ENCODE measurements around the gene HDLBP.

Gene HDLBP

DNA sequence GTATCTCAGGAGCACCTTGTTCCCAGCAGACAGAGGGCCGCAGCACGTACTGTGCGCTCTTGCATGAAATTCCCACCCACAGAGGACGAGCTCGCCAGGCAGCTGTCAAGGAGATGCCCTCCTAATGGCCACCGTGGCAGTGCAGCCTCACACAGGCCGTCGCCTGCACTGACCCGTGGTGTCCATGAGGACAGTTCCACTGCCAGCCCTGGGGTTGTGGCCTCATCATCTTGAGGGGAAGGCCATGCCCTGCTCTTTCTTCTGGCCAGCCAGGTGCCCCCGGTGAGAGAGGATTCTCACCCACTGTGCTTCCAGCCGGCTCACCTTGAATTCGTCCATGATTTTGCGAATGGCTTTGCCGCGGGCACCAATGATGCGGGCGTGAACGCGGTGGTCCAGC is 85.0 kb downstream of the HDLBP start:
- H3K4me3 ChIP-seq (ENCODE audit: severe bottlenecking) = no peak overlapping the region
- TF ChIP-seq, protein P1, sequence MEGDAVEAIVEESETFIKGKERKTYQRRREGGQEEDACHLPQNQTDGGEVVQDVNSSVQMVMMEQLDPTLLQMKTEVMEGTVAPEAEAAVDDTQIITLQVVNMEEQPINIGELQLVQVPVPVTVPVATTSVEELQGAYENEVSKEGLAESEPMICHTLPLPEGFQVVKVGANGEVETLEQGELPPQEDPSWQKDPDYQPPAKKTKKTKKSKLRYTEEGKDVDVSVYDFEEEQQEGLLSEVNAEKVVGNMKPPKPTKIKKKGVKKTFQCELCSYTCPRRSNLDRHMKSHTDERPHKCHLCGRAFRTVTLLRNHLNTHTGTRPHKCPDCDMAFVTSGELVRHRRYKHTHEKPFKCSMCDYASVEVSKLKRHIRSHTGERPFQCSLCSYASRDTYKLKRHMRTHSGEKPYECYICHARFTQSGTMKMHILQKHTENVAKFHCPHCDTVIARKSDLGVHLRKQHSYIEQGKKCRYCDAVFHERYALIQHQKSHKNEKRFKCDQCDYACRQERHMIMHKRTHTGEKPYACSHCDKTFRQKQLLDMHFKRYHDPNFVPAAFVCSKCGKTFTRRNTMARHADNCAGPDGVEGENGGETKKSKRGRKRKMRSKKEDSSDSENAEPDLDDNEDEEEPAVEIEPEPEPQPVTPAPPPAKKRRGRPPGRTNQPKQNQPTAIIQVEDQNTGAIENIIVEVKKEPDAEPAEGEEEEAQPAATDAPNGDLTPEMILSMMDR (IDR thresholded peaks at IDR 0.05; ENCODE audit: poor library complexity, severe bottlenecking) = no peak
- DNase-seq (ENCODE audit: low spot score) = no peak
- no peaks in the 10 kb centered on the region for H3K9me3 ChIP-seq (ENCODE audit: severe bottlenecking)
- peaks cover 83% of the 10 kb centered on the region for H3K36me3 ChIP-seq (ENCODE audit: low read depth)
- ATAC-seq (ENCODE audit: low read depth) = no peak
- H3K27me3 ChIP-seq (ENCODE audit: insufficient read depth, poor library complexity, severe bottlenecking) = no peaks in the 10 kb centered on the region
- no peaks in the 10 kb centered on the region for H3K4me1 ChIP-seq (ENCODE audit: insufficient read depth, poor library complexity, severe bottlenecking)
- H3K27ac ChIP-seq (ENCODE audit: poor library complexity, severe bottlenecking) = no peak overlapping the region

DNA sequence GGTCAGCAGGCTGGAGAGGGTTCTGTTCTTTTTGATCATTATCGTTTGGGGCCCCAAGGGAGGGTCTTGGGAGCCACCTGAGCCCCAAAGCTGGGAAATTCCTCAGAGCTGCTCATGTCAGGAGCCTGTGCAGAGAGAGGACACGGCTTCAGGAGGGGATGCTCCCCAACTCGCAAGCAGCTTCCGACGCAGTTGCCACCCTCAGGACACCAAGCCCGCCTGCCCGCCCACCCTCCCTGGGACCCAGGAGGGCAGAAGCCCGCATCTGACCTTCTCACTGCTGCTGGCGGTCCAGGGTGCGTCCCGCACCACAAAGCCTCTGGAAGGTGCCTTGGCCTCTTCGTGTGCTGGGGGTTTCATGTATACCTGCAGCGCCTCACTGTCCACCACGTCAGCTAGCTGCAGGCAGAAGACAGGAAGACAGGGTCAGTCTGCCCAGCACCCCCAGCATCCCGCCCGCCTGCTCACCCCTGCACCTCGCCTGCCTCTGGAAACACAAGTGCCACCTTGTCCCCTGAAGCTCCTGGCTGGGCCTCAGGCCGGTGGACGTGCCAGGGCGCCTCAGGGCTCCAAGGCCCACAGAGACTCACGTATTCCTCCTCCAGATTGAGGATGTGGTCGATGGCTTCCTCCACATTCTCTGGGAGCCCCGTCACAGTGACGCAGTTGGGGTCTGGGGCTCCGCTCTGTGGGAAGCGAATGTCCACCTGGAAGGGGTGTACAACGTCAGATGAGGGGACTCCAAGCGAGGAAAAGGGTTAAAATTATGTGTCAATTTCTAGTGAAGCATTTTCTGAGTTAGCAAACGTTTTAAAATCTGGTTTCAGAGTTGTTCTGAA is 85.7 kb downstream of the HDLBP start:
- H3K4me1 ChIP-seq (ENCODE audit: insufficient read depth, poor library complexity, severe bottlenecking) = no peaks in the 10 kb centered on the region
- TF ChIP-seq, protein P1 (IDR thresholded peaks at IDR 0.05; ENCODE audit: poor library complexity, severe bottlenecking) = no peak
- H3K27me3 ChIP-seq (ENCODE audit: insufficient read depth, poor library complexity, severe bottlenecking) = no peaks in the 10 kb centered on the region
- H3K4me3 ChIP-seq (ENCODE audit: severe bottlenecking) = no peak overlapping the region
- no peak for DNase-seq (ENCODE audit: low spot score)
- peaks cover 77% of the 10 kb centered on the region for H3K36me3 ChIP-seq (ENCODE audit: low read depth)
- no peak overlapping the region for H3K27ac ChIP-seq (ENCODE audit: poor library complexity, severe bottlenecking)
- no peaks in the 10 kb centered on the region for H3K9me3 ChIP-seq (ENCODE audit: severe bottlenecking)
- no peak for ATAC-seq (ENCODE audit: low read depth)

DNA sequence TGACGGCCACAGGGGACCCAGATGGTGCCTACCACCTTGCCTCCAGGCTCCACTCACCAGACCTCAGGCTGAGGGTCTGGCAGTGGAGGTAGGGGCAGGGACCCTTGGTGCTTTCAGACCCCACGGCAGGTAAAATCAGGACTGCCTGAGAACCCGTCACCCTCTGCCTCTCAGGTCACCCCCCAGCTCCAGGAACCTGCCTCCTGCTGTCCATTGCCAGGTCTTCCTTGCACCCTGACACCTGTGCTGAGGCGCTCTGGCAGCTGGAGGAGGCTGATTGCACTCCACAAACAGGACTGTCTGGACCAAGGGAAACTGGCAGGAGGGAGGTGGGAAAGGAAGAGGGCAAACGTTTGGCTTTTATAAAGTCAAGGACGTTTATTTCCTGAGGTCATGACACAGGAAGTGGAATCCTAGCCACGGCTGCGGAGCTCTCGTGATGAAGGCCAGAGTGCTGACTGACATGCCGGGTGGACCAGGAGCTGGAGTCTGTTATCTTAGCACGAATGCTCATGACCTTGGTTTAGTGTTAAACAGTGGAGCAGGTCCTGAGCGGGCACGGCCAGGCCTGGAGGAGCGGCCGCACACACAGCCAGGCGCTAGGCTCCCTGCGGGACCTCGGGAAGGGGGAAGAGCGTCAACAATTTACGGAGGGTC is 86.5 kb downstream of the HDLBP start:
- Histone ChIP-seq H3K4me3 (ENCODE audit: severe bottlenecking) (no peak overlapping the region), H3K9me3 (ENCODE audit: severe bottlenecking) (no peaks in the 10 kb centered on the region), H3K27me3 (ENCODE audit: insufficient read depth, poor library complexity, severe bottlenecking) (no peaks in the 10 kb centered on the region), H3K4me1 (ENCODE audit: insufficient read depth, poor library complexity, severe bottlenecking) (peaks cover under 1% of the 10 kb centered on the region), H3K36me3 (ENCODE audit: low read depth) (peaks cover 69% of the 10 kb centered on the region), H3K27ac (ENCODE audit: poor library complexity, severe bottlenecking) (no peak overlapping the region)
- DNase-seq (ENCODE audit: low spot score) = no peak
- TF ChIP-seq, protein P1 (IDR thresholded peaks at IDR 0.05; ENCODE audit: poor library complexity, severe bottlenecking) = no peak
- ATAC-seq (ENCODE audit: low read depth) = no peak

DNA sequence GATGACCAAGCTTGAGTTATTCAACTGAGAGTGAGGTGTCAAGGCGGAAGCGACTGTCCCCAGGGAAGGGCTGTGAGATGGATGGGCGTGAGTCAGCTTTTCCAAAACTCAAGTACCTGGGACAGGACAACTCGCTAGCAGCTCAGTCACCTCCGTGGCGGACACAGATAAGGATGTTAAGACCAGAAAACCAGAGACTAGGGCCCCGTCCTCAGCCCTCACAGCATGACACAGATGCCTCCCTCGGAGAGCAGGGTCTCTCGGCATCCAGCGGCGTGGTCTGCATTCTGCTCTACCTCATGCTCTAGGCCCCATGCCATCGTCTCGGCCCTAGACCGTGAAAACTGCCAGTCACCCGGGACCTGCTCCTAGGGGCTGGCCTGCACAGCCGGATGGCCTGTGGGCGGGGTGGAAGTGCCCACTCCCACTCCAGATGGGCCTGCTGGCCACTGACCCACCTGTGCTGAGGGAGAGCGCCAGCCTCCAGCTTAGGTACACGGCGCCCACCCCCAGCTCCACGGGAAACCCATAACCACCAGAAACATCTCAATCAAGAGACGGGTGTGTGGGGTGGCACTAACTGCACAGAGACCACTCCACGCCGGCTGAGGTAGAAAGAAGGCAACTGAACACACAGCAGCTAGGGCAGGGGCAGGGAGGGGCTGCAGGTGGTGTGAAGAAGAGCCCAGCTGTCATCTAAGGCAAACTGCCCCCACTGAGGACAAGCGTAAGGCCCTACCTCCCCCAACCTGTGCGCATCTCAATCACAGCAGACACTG is 87.2 kb downstream of the HDLBP start:
- Histone ChIP-seq H3K27me3 (ENCODE audit: insufficient read depth, poor library complexity, severe bottlenecking) (no peaks in the 10 kb centered on the region), H3K9me3 (ENCODE audit: severe bottlenecking) (no peaks in the 10 kb centered on the region), H3K36me3 (ENCODE audit: low read depth) (peaks cover 62% of the 10 kb centered on the region), H3K4me3 (ENCODE audit: severe bottlenecking) (no peak overlapping the region), H3K27ac (ENCODE audit: poor library complexity, severe bottlenecking) (no peak overlapping the region), H3K4me1 (ENCODE audit: insufficient read depth, poor library complexity, severe bottlenecking) (peaks cover 7% of the 10 kb centered on the region)
- DNase-seq (ENCODE audit: low spot score) (no peak), ATAC-seq (ENCODE audit: low read depth) (no peak)
- TF ChIP-seq, protein P1 (IDR thresholded peaks at IDR 0.05; ENCODE audit: poor library complexity, severe bottlenecking) = no peak

All from RWPE2 (cell line).